Esophagus squamous epithelium (tissue), 5 donors: ENCODE data around the gene LIME1. TPM values are rescaled to one million over a fixed set of nuclear protein-coding genes. Genes with fewer than 3 reads are reported as not detected.

ENCODE experiments used
- DNase-seq: peaks from one replicate; lab custom pipeline; 2025; lab: John Stamatoyannopoulos, UW
- H3K27ac ChIP-seq, 4 donors: fragments of 200-600 bp; sonication (generic); one replicate each; pipeline ENCODE4 v1.5.1; 2016 to 2019; ENCODE audit warnings: mild to moderate bottlenecking in 1 of 4
- H3K27me3 ChIP-seq, 4 donors: fragments of 200-600 bp; sonication (generic); 1 replicate in 3 of 4; 2 replicates in 1 of 4; pipeline versions ENCODE4 v1.5.1 to v1.6.0; 2017 to 2021; ENCODE audit warnings: antibody characterized with exemption in 1 of 4
- H3K36me3 ChIP-seq, 3 donors: fragments of 200-600 bp; sonication (generic); one replicate each; pipeline ENCODE4 v1.5.1; 2016 to 2019
- H3K4me1 ChIP-seq, 3 donors: fragments of 200-600 bp; sonication (generic); one replicate each; pipeline ENCODE4 v1.5.1; 2017 to 2019
- H3K4me3 ChIP-seq, 4 donors: fragments of 200-600 bp; sonication (generic); 1 replicate in 3 of 4; 2 replicates in 1 of 4; pipeline ENCODE4 v1.5.1; 2016 to 2019; ENCODE audit warnings: mild to moderate bottlenecking in 2 of 4, moderate library complexity in 1 of 4
- H3K9me3 ChIP-seq, 3 donors: fragments of 200-600 bp; sonication (generic); one replicate each; pipeline ENCODE4 v1.5.1; 2016 to 2019
- CTCF ChIP-seq, 6 experiments: fragments of 450-650 bp in 4 of 6; fragments of 200-600 bp in 2 of 6; sonication (generic) in 2 of 6; IDR thresholded peaks; one replicate each; pipeline ENCODE4 v1.5.1; 2016 to 2019; ENCODE audit warnings: antibody characterized with exemption in 6 of 6, mild to moderate bottlenecking in 4 of 6, moderate library complexity in 4 of 6
- POLR2A ChIP-seq, 4 donors: fragments of 450-650 bp; IDR thresholded peaks; one replicate each; pipeline ENCODE4 v1.6.1; 2017; ENCODE audit warnings: antibody characterized with exemption in 4 of 4, mild to moderate bottlenecking in 4 of 4, moderate library complexity in 3 of 4
- WGBS, 2 donors: methylation state at CpG; one replicate each; pipeline ENCODE4 v1.1.5; 2018; 5-methylcytosine and 5-hydroxymethylcytosine counted together
- intact Hi-C: fragments of 100-400 bp; cut with DNase I; formaldehyde crosslinking; loops from one replicate; pipeline ENCODE4 v1.15.0; 2022
- total RNA-seq, 4 donors: library from RNA; depleted of rRNA; stranded (reverse); fragments of >200 nt; gene quantifications; one replicate each; pipeline ENCODE4 v1.1.0, GENCODE V29; 2016
- donor health status: DM: yes; HTN: yes; CAD: no.

The LIME1 gene
- total RNA-seq, 4 donors from 2014 or later, result 10.9 to 22.3 (median 14.4) TPM

DNA sequence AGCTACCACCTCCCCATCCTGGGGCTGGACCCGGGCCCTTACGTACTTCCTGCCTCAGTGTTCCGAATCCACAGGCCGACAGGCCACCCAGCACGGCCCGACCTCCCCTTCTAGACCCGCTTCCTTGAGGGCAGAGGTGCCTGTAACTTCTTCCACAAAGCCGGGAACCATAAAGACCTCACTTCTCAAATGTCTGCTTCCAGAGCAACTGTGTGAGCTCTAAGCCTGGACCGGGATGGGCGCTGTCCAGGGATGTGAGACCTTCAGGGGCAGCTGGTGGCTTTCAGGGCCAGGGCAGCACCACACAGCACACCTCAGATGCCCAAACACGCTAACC lies 12.4 kb downstream of the LIME1 start:
- H3K27me3 ChIP-seq, result no peaks in the 10 kb centered on the region
- no peaks in the 10 kb centered on the region for H3K4me1 ChIP-seq
- WGBS, 2 donors, result 60 to 92% methylated on average over 2 to 8 of the region's 11 CpGs
- H3K9me3 ChIP-seq, result no peaks in the 10 kb centered on the region
- no peak overlapping the region for H3K4me3 ChIP-seq
- H3K36me3 ChIP-seq, result peaks cover 0 to 13% (median 0%) of the 10 kb centered on the region in 3 donors
- TF ChIP-seq POLR2A (IDR thresholded peaks at IDR 0.05) (no peak), CTCF (IDR thresholded peaks at IDR 0.05) (no peak)
- H3K27ac ChIP-seq, result no peak overlapping the region
- intact Hi-C loops, result no loop called here
- no peak for DNase-seq

- no peak overlapping the region for H3K27ac ChIP-seq
- DNase-seq, result no peak
- no peak overlapping the region for H3K4me3 ChIP-seq
- H3K36me3 ChIP-seq, result peaks cover 0 to 9% (median 0%) of the 10 kb centered on the region in 3 donors
- H3K4me1 ChIP-seq, result no peaks in the 10 kb centered on the region
- no peaks in the 10 kb centered on the region for H3K9me3 ChIP-seq
- TF ChIP-seq POLR2A (IDR thresholded peaks at IDR 0.05) (no peak), CTCF (IDR thresholded peaks at IDR 0.05) (no peak)
- intact Hi-C loops, result no loop called here
- H3K27me3 ChIP-seq, result no peaks in the 10 kb centered on the region
- 72 to 79% methylated on average over 5 to 7 of the region's 16 CpGs for WGBS, 2 donors
Measured at GRCh38 chr20:63749597-63750508, 13.4 kb downstream of the LIME1 start.

GRCh38 chr20:63750807-63751470 lies 14.5 kb downstream of the LIME1 start:
- Histone ChIP-seq H3K4me3 (no peak overlapping the region), H3K27ac (peak overlapping the region in 2 of 4 donors; percentile 21 to 42), H3K9me3 (no peaks in the 10 kb centered on the region), H3K27me3 (no peaks in the 10 kb centered on the region), H3K36me3 (peaks cover 0 to 8% (median 0%) of the 10 kb centered on the region in 3 donors), H3K4me1 (no peaks in the 10 kb centered on the region)
- TF ChIP-seq POLR2A (IDR thresholded peaks at IDR 0.05) (no peak), CTCF (IDR thresholded peaks at IDR 0.05) (no peak)
- DNase-seq, result no peak
- 42 to 47% methylated on average over 11 to 20 of the region's 26 CpGs for WGBS, 2 donors
- intact Hi-C loops, result no loop called here

- no peaks in the 10 kb centered on the region for H3K4me1 ChIP-seq
- intact Hi-C loops, result no loop called here
- H3K27ac ChIP-seq, result peak overlapping the region in 2 of 4 donors; percentile 21 to 42
- no peaks in the 10 kb centered on the region for H3K27me3 ChIP-seq
- no peak for TF ChIP-seq CTCF (IDR thresholded peaks at IDR 0.05)
- WGBS, 2 donors, result 60 to 87% methylated on average over 3 to 8 of the region's 45 CpGs
- no peaks in the 10 kb centered on the region for H3K9me3 ChIP-seq
- peaks cover 0 to 1% (median 0%) of the 10 kb centered on the region in 3 donors for H3K36me3 ChIP-seq
- no peak overlapping the region for H3K4me3 ChIP-seq
- DNase-seq, result no peak
Measured at GRCh38 chr20:63751471-63752271, 15.2 kb downstream of the LIME1 start.
